OCI-LY3 (cell line): ENCODE measurements around the gene IMPG2.

Experiments used
- CTCF ChIP-seq: fragments of 200-600, 300-600 bp; sonication (generic); IDR thresholded peaks from 2 replicates; pipeline ENCODE4 v1.5.1; 2014; ENCODE audit warnings: antibody characterized with exemption, low read length, low read depth
- EZH2phosphoT487 ChIP-seq: fragments of 200-600 bp; shearing (Covaris generic); IDR thresholded peaks from 2 replicates; pipeline ENCODE4 v1.6.1; 2018; ENCODE audit warnings: antibody characterized with exemption, mixed run types, low read depth

- no peak for TF ChIP-seq CTCF
- no peak for TF ChIP-seq EZH2phosphoT487
Observed at GRCh38 chr3:101270149-101270548, 50.2 kb downstream of the IMPG2 start.
